DLD1 (cell line): ENCODE measurements around the gene EHHADH.

Experiments used
- in situ Hi-C: cut with HindIII; loops from 2 replicates; pipeline ENCODE4 v1.10.0; 2017; ENCODE audit warnings: low sequenced_read_pairs

The EHHADH gene

GRCh38 chr3:185199671-185200070 is 54.2 kb downstream of the EHHADH start:
- in situ Hi-C loops: no loop called here

GRCh38 chr3:185199206-185199605 is 54.6 kb downstream of the EHHADH start:
- in situ Hi-C loops: no loop called here

GRCh38 chr3:185197068-185197467 is 56.8 kb downstream of the EHHADH start:
- in situ Hi-C loops: no loop called here

- in situ Hi-C loops: no loop called here
These were observed 58.2 kb downstream of the EHHADH start for GRCh38 chr3:185195652-185196051.

- in situ Hi-C loops: no loop called here
These were observed 65.0 kb downstream of the EHHADH start for GRCh38 chr3:185188816-185189215.

- in situ Hi-C loops: no loop called here
These were observed 66.5 kb downstream of the EHHADH start for GRCh38 chr3:185187391-185187790.

- in situ Hi-C loops: no loop called here
These were observed 77.0 kb downstream of the EHHADH start for GRCh38 chr3:185176750-185177359.

- in situ Hi-C loops: no loop called here
These were observed 78.4 kb downstream of the EHHADH start for GRCh38 chr3:185175370-185175987.

- in situ Hi-C loops: no loop called here
These were observed 81.5 kb downstream of the EHHADH start for GRCh38 chr3:185172086-185173049.

- in situ Hi-C loops: no loop called here
These were observed 89.2 kb downstream of the EHHADH start for GRCh38 chr3:185164428-185165217.

- in situ Hi-C loops: no loop called here
These were observed 91.2 kb downstream of the EHHADH start for GRCh38 chr3:185162634-185163033.

GRCh38 chr3:185161761-185162160 is 92.1 kb downstream of the EHHADH start:
- in situ Hi-C loops: no loop called here

GRCh38 chr3:185157347-185157746 is 96.5 kb downstream of the EHHADH start:
- in situ Hi-C loops: no loop called here

GRCh38 chr3:185155678-185156077 is 98.2 kb downstream of the EHHADH start:
- in situ Hi-C loops: no loop called here

GRCh38 chr3:185153861-185154629 is 99.8 kb downstream of the EHHADH start:
- in situ Hi-C loops: no loop called here

- in situ Hi-C loops: no loop called here
These were observed 100.6 kb downstream of the EHHADH start for GRCh38 chr3:185153171-185153771.

- in situ Hi-C loops: no loop called here
These were observed 101.3 kb downstream of the EHHADH start, which contains the start of gene C3orf70 for GRCh38 chr3:185152410-185153170. C3orf70 (minus strand) TSS chr3:185153060; CDS start chr3:185152823, 237 bp downstream.

- in situ Hi-C loops: no loop called here
These were observed 101.9 kb downstream of the EHHADH start for GRCh38 chr3:185151964-185152409.
